Suprapubic skin (tissue), 4 donors: Measurements from ENCODE around the gene SCNN1B.

Experiments
- CTCF ChIP-seq, 2 donors: fragments of 200-600 bp in 1 of 2; fragments of 450-650 bp in 1 of 2; sonication (generic) in 1 of 2; IDR thresholded peaks; one replicate each; pipeline ENCODE4 v1.5.1; 2016 to 2019; ENCODE audit warnings: antibody characterized with exemption in 2 of 2, mild to moderate bottlenecking in 1 of 2, moderate library complexity in 1 of 2
- EP300 ChIP-seq: sonication (generic); formaldehyde crosslinking; IDR thresholded peaks from one replicate; pipeline ENCODE4 v1.6.1; 2017; ENCODE audit warnings: antibody characterized with exemption
- POLR2A ChIP-seq, 2 donors: fragments of 450-650 bp; IDR thresholded peaks; one replicate each; pipeline ENCODE4 v1.6.1; 2017; ENCODE audit warnings: antibody characterized with exemption in 2 of 2, mild to moderate bottlenecking in 2 of 2, moderate library complexity in 2 of 2
- POLR2AphosphoS5 ChIP-seq, 3 donors: sonication (generic); formaldehyde crosslinking; IDR thresholded peaks; one replicate each; pipeline ENCODE4 v1.6.1; 2017; ENCODE audit warnings: antibody characterized with exemption in 3 of 3

- no peak for TF ChIP-seq CTCF (IDR thresholded peaks at IDR 0.05)
- TF ChIP-seq POLR2A (IDR thresholded peaks at IDR 0.05), result no peak
- TF ChIP-seq POLR2AphosphoS5 (IDR thresholded peaks at IDR 0.05), result no peak
- TF ChIP-seq EP300, result no peak
Measured at GRCh38 chr16:23327836-23328235, 25.7 kb downstream of the SCNN1B start.
